ENCODE data around the gene DSC2.
"Not testable (repeated sequence)": the region's sequence is repeated elsewhere in the genome, so short reads cannot be mapped to it uniquely, and the experiment has no call there.

Gene DSC2

DNA sequence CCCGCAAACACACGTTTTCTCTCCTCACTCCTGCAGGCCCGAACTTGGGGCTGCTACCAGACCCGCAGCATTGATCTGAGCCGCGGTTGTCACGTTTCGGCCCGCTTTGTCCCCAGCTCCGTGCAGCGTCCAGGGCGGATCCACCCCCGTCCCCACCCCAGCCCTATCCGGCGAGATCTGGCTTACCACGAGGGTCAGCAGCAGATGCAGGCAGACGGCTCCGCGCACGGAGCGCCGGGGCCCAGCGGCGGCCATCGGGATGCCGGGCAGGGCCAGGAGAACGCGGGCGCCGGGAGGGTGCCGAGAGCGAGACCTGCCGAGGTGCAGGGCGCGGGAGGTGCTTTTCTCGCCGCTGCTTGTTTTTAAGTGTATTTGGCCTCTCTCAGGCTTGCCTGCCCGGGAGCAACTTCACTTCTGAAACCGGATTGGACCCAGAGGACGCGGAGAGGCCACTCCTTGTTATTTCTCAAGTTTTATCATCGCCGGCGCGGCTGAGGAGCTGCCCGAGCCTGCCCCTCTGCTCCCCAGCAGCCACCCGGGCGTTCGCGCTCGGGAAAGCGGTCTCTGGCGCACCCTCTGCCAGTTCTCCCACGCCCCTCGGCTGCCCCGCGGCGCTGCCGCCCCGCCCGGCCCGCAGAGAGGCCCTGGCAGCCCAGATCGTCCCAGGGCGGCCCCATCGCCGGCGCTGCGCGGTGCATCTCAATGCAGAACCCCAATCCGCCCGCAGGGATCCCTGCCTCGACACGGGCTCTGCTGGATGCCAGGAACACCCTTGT lies 59.6 kb downstream of the DSC2 start, which contains the start of gene DSC3:
Gene DSC3, minus strand, starts transcription at position 337 of the 776 bp plus-strand sequence. Its CDS starts 82 bp downstream, at position 255.
- ATAC-seq (peak; percentile 32), DNase-seq (peak; percentile 7)

GRCh38 chr18:31042084-31042405 lies 60.2 kb downstream of the DSC2 start:
- DNase-seq (peak; percentile 4), ATAC-seq (no peak)

DNA sequence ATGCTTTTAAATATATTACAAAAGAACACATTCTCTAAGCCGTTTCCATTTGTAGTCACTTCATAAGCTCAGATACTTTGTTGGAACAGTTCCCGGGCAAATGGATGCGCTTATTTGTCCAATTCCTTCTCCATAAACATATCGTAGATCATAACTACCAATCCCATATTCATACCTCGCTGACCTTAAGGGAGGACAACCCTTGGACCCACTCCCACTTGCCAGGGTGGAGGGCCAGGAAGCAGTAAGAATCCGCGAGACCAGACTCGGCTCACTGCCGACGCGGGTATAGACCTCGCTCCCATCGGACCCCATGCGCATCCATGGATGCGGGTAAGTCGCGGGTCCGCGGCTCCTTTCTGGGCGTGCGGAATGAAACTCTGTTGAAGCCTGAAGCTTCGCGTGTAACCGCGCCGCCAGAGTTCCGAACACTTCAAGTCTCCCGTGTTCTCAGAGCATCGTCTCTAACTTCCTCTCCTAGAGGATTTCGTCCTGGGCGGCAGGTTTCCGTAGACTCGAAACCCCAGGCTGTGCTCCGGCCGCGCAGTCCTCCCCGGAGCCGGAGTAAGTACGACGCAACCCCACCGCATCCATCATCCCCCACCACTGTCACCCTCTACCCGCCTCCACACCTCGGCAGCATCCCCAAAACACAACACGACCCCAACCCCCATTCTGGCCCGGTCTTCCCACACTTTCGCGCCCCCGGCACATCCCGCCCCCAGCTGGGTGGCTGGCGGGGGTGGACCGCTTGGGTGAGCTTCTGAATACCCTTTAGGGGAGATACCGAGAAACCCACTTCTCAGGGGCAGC lies 60.7 kb downstream of the DSC2 start:
- DNase-seq (no peak), ATAC-seq (no peak)

GRCh38 chr18:31040686-31041270 lies 61.4 kb downstream of the DSC2 start:
- DNase-seq = no peak

GRCh38 chr18:31039426-31039825 lies 62.8 kb downstream of the DSC2 start:
- no peak for ATAC-seq

More at GRCh38 chr18:31040686-31041270, 61.4 kb downstream of the DSC2 start:
- ATAC-seq = no peak

DNA sequence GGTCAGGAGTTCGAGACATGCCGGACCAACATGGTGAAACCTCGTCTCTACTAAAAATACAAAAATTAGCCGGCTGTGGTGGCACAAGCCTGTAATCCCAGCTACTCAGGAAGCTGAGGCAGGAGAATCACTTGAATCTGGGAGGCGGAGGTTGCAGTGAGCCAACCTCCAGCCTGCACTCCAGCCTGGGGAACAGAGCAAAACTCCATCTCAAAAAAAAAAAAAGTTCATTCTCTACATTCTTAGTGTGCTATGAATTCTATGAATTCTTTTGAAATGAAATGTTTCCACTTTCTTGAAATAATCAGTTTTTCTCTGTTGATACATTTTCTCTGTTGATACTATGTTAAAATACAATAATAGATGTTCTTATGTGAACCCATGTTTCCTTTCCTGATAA lies 64.5 kb downstream of the DSC2 start:
- not testable (repeated sequence) for ATAC-seq, DNase-seq

More at GRCh38 chr18:31039426-31039825, 62.8 kb downstream of the DSC2 start:
- DNase-seq = no peak

DNA sequence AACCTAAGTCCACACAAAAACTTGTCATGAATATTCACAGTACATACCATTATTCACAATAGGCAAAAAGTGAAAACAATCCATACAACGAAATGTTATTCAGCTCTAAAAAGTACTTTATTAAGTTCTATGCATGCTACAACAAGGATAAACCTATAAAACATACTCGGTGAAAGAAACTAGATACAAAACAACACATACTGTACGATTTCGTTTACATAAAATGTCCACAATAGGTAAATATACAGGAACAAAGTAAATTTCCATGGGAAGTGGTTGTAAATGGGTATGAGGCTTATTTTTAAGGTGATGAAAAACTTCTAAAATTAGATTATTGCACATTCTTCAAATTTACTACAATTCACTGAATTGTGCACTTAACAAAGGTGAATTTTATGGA lies 67.7 kb downstream of the DSC2 start:
- ATAC-seq (no peak), DNase-seq (no peak)

- DNase-seq (no peak), ATAC-seq (no peak)
These were observed 71.5 kb downstream of the DSC2 start for GRCh38 chr18:31030574-31031278.

- no peak for DNase-seq
- ATAC-seq = no peak
These were observed 86.3 kb downstream of the DSC2 start for GRCh38 chr18:31015715-31016434.

GRCh38 chr18:31011455-31011854 lies 90.8 kb downstream of the DSC2 start:
- not testable (repeated sequence) for DNase-seq, ATAC-seq

- no peak for DNase-seq
- ATAC-seq = no peak
These were observed 91.6 kb downstream of the DSC2 start for GRCh38 chr18:31010601-31011000.
